COR-L47 (cell line): ENCODE data around the gene GP1BA.
A peak's percentile ranks its signal among the peaks of the same experiment; 100 is the strongest.

Source experiments
- DNase-seq: peaks from one replicate; lab custom pipeline; 2025; lab: John Stamatoyannopoulos, UW

Gene GP1BA

DNA sequence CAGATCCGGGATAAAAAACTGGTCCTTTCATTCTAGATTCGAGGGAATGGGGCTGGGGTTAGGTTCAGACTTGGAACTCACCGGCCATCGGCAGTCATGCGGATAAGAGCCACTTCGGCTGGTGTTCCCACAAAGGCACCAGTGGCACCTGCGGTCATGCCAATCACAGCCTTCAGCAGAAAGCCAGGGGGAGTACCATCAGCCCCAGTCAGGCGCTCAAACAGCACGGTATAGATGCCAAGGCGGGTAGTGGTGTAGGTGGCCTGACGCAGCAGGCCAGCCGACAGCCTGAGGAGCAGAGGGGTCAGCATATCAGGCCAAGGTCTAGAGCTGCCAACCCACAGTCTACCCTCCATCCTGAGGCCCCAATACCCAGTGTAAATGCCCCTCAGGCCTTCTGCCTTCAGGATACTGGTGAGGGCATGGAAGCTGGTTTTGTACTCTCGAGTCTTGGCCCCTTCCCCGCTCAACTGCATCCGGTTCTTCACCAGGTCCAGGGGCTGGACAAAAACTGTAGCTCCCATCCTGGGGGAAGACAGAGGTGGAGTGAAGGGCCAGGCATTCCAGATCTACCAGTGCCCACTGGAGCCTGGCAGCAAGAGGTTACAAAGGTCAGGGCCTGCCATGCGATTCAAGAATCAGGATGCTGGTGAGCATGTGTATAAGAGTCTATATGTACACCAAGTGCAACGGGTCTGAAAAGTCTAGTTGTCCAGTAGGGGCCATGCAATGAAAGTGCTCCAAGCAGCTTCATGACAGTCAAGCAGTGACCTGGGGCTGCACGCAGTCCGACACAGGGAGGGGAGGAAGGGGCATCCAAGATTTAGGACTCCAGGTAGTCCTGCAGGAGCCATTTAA lies 6.8 kb downstream of the GP1BA start:
- no peak for DNase-seq

GRCh38 chr17:4939546-4939795 lies 7.4 kb downstream of the GP1BA start:
- DNase-seq, result no peak

DNA sequence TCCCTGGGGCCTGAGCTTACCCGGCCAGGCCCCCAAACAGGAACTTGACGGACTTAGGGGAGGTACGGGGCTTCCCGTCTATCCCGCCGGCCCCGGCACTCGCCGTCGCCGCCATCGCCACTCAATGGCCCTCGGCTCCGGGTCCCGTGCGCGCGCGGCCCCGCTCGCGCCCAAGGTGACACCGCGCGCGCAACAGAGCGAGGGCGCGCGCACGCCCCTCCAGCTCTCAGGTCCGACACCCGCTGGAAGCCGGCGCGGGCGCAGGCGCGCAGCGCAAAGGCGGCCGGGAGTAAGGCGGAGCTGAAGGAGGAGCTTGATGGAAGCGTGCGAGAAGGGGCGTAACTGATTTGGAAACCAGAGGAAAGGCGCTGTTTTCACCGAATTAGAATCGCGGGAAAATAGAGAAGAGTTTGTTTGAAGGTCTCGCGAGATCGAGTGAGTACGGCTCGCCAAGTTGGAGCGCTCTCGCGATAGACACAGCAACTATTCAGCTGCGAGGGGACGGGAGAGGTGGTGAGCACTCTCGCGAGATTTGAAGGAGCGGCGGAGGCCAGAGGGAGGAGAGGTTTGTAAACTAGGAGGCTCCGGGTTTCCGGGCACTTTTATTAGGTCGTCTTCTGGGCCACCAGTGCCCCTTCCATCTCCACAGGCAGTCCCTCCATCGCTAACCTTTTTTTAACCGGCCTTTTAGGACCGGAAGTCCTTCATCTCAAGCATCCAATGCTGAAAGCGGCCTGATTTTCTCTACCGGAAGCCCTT lies 7.9 kb downstream of the GP1BA start, which contains the start of the genes RNF167 and SLC25A11:
Gene RNF167, plus strand, starts transcription at position 473 of the 759 bp plus-strand sequence. CDS start 642 bp downstream, outside the sequence.
Gene SLC25A11, minus strand, starts transcription at position 251 of the 759 bp plus-strand sequence. Its CDS starts 136 bp downstream, at position 115.
- peak; percentile 93 for DNase-seq

GRCh38 chr17:4940555-4941318 lies 8.7 kb downstream of the GP1BA start:
- no peak for DNase-seq

DNA sequence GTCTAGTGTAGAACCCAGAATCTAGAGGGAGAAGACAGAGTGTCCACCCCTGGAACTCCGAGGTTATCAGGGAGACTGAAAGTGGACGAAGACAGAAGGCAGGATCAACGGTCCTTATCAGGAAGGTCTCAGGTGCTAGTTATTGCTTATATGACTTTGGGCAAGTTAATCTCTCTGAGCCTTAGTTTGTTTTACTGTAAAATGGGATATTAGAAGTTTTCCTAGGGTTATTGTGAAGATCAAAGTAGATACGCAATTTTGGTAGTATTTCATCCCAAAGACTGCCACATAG lies 9.2 kb downstream of the GP1BA start:
- no peak for DNase-seq

- DNase-seq, result no peak
Measured at GRCh38 chr17:4942760-4943508, 10.9 kb downstream of the GP1BA start.

- DNase-seq, result no peak
Measured at GRCh38 chr17:4944163-4944553, 12.1 kb downstream of the GP1BA start.

DNA sequence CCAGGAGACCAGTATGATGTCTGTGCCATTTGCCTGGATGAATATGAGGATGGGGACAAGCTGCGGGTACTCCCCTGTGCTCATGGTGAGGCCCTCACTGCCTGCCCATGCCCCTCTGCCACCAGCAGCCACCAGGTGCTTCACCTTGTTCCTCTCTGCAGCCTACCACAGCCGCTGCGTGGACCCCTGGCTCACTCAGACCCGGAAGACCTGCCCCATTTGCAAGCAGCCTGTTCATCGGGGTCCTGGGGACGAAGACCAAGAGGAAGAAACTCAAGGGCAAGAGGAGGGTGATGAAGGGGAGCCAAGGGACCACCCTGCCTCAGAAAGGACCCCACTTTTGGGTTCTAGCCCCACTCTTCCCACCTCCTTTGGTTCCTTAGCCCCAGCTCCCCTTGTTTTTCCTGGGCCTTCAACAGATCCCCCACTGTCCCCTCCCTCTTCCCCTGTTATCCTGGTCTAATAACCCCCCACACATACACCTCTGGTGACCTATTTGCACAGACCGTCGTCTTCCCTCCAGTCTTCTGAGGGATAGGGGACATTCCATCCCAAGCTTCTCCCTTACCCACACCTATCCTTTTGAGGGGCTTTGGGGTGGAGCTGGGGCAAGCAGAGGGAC lies 12.6 kb downstream of the GP1BA start:
- no peak for DNase-seq

GRCh38 chr17:4945176-4945943 lies 13.3 kb downstream of the GP1BA start:
- no peak for DNase-seq

DNA sequence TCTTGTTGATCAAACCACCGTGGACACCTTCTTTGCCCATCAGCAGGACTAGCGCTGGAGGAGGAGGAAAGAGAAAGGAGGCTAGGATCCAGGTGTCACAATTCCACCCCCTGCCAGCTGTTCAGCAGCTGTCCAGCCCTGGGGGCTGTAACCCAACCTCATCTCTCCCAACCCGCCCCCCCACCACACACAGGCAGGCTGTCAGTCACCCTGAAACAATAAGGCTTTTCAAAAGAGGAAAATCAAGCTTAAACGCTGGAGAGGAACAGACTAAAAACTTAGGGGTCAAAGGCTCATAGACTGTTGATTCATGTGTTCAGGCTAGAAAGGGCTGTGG lies 13.8 kb downstream of the GP1BA start:
- no peak for DNase-seq

DNA sequence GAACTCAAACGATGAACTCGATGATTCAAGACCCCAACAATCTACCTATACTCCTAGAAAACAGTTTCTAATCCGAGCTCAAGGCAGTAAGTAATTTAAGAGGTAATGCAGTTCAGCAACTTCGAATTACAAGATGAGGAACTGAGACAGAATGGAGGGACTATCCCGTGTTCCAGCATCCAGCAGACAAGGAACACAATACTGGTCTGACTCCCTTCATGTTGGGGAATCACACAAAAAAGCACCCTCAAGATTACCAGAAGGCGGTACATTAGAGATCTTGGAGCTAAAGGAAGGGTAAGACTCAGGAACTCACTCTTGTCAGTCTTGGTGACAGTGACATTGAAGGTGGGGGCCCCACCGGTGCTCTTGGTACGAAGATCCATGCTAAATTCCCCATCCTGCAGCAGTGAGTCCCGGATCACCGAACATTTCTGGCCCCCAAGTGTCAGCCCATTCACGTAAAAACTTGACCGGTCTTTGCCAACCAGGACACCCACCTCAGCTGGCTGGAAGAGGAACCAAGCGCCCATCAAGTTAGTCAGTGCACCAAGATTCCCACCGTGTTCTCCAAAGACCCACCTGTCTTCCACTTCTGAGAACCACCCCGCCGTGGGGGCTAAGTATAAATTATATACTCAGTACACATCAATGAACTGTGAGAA lies 14.4 kb downstream of the GP1BA start:
- DNase-seq, result no peak

GRCh38 chr17:4947010-4947410 lies 14.9 kb downstream of the GP1BA start:
- DNase-seq, result no peak

- DNase-seq, result no peak
Measured at GRCh38 chr17:4947411-4948165, 15.5 kb downstream of the GP1BA start.

GRCh38 chr17:4948166-4948930 lies 16.3 kb downstream of the GP1BA start, which contains the start of gene PFN1:
TSS of gene PFN1 (minus strand) at chr17:4948530. CDS start at chr17:4948394, 136 bp downstream.
- peak; percentile 54 for DNase-seq

GRCh38 chr17:4948931-4949320 lies 16.8 kb downstream of the GP1BA start:
- DNase-seq, result peak; percentile 66

- no peak for DNase-seq
Measured at GRCh38 chr17:4949321-4950074, 17.4 kb downstream of the GP1BA start.

- DNase-seq, result no peak
Measured at GRCh38 chr17:4950075-4950745, 18.1 kb downstream of the GP1BA start.
